HL-60/S4 treated with retinoic acid at 250 ng/mL for 4 days and 3 days (cell line): ENCODE data around the gene SPON1.
"Not testable (repeated sequence)": the region's sequence is repeated elsewhere in the genome, so short reads cannot be mapped to it uniquely, and the experiment has no call there.

Source experiments
- in situ Hi-C: fragments of 300-500 bp; cut with MboI; formaldehyde crosslinking; loops from 2 replicates; pipeline ENCODE4 v1.7.0; 2022; ENCODE audit warnings: low sequenced_read_pairs

Gene SPON1

DNA sequence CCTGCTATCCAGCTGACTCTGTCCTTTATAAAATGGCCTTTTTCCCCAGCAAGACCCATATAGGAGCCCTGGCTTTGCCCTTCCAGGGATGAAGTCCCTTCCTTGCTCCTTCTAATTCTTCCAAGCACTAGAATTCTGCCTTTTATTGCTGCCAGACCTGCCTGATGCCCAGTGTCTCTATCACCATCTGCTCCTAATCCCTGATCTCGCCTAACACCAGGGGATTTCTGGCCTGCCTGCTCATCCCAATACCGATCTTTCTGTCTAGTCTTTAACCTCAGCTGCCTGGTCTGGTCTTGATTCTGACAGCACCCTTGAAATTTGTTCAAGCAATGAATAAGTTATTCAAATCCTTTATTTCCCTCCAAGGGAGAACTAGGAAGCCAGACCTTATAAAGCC lies 150.2 kb downstream of the SPON1 start:
- in situ Hi-C loops = no loop called here

DNA sequence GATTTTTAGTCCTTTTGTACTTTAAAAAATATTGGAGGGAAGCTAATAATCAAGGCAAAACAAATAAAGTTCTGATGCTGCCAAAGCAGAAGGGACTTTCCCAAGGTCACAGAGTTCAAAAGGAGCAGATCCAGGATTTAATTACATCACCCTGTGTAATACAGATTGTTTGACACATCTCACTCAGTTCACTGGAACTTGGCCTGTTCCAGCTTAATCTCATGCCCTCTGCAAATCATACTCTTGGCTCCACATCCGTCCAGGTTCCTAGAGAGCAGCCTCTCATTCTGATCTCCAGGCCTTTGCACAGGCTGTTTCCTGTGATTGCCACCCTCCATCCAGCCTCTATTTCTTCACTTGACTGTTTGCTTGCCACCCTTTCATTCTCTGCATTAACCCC lies 151.7 kb downstream of the SPON1 start:
- in situ Hi-C loops = no loop called here

DNA sequence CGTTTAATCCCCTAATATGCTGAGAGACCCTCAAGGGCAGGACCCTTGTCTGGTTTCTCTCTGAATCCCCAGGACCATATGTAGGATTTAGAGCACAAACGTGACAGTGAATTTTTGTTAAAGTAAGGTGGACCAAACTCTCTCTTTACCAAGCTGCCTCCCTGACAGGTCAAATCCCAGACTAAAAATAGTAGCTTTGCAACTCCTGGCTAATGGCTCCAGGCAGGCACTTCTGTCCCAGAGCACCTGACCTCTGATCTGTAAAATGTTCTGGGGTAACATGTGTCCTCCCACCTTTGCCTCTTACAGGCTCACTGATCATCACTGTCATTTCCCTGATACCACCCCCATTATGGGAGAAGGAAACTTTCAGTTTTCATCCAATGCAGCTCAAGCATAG lies 152.3 kb downstream of the SPON1 start:
- in situ Hi-C loops = no loop called here

DNA sequence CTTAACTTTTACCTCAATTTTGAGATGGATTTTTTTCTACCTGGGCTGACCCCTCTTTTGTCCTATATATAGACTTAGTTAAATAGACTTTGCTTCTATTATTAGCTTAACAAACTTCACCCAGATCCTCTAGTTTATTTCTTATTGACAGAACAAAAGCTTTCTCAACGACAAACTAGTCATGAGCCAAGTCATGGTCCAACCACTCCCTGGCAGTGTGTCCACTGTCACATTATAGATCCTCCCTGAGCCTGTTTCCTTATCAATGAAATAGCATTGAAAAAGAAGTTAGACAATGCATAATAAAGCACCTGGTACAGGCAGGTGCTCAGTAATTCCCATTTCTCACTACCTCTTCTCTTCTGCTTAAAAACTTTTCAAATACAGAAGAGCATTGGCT lies 155.1 kb downstream of the SPON1 start:
- in situ Hi-C loops = no loop called here

DNA sequence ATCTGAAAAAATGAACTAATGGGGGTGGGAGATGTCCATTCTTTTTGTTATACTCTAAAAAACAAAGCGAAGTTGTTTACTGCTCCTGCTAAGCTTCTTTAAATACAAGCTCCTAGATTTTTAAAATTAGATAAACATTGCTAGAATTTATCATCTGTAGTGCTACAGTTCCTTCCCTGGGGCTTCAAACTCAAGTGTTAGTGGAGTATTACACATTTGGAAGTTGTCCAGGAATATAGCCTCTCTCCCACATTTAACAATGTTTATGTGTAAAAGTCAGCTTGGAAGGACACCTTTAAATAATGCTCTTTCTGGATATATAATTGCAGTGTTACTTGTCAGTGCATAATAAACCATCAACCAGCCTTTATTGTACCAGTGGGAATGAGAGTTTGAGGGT lies 155.5 kb downstream of the SPON1 start:
- in situ Hi-C loops = no loop called here

DNA sequence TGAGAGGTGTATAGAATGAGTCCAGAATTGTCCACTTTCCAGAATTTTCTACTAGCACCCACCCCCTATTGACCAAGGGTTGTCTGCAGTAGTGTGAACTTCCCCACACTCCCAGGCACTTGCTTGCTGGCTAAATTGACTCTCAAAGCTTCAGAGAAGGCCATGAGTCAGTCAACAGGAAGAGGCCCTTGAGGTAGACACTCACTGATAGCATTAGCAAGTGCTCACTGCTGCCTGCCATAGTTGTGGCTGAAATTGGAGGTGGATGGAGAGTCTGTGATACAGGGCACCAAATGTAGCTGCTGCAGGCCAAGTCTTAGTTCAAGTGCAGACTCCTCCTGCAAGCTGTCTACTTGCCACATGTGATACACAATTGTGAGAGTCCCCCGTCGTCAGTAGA lies 156.8 kb downstream of the SPON1 start:
- in situ Hi-C loops = no loop called here

DNA sequence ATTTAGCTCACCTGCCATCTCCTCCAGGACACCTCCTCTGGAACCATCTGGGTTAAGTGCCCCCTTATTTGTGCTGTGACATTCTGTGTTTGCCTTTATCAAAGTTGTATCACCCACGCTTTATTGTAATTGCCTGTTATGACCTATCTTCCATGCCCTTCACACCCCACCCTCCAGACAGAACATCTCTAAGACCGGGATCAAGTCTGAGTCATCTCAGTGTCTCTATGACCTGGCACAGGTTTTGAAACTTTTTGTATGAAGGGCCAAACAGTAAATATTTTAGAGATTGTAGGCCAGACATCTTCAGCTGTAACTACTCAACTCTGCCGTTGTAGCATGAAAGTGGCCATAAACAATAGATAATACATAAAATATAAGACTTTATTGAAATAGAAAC lies 161.8 kb downstream of the SPON1 start:
- in situ Hi-C loops = no loop called here

DNA sequence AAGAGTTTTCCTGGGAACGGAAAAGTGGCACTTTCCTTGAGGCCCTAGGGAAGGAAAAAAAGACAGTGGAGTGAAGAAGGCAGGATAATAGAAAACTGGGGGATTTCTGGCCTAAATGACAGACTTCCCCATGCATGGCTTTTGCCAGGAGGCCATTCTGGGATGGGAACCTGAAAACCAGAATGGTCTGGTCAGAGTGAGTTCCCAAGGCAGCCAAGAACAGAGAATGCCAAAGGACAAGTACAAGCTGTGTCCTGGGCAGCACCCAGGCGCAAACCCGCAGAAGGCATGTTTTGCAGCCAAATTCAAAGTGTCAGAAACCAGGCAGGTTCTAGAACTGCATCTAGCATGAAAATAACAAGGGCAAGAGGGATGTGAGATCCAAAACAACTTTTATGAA lies 162.4 kb downstream of the SPON1 start:
- in situ Hi-C loops = no loop called here

DNA sequence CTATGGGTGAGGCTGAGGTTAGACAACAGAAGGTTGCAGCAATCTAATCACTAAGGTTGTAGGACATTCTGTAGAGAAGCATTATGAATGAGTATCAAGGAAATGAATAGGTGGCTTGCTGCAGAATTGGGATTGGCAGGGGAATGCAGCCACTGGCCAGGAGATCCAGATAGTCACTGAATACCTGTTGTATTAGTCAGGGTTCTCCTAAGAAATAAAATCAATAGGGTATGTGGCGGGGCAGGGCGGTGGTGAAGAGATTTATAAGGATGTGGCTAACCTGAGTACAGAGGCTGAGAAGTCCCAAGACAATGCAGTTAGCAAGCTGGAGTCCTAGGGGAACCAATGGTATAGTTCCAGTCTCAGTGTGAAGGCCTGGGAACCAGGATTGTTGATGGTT lies 163.0 kb downstream of the SPON1 start:
- in situ Hi-C loops = no loop called here

DNA sequence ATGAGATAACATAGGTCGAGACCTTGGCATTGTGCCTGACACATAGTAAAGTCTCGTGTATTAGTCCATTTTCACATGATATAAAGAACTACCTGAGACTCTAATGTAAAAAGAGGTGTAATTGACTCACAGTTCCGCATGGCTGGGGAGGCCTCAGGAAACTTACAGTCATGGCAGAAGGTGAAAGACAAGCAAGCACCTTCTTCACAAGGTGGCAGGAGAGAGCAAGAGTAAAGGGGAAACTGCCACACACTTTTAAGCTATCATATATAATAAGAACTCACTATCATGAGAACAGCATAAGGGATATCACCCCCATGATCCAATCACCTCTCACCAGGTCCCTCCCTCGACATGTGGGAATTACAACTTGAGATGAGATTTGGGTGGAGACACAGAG lies 165.2 kb downstream of the SPON1 start:
- in situ Hi-C loops = no loop called here

DNA sequence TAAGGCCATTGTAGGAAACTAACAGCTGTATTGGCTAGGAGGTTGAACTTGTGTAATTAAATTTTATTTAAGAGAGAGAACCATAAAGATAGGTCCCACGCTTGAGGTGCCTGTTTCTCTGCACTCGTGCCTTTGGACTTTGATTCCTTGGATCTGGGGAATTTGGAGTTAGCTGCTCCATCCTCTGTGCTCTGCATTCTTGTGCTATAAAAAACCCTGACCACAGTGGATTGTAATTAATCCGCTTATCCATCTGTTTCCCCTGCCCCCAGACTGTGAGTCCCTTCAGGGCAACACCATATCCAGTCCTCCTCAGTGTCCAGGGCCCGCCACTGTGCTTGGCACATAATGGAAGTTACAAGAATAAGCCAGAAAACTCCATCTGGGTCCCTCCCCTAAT lies 169.8 kb downstream of the SPON1 start:
- in situ Hi-C loops = no loop called here

DNA sequence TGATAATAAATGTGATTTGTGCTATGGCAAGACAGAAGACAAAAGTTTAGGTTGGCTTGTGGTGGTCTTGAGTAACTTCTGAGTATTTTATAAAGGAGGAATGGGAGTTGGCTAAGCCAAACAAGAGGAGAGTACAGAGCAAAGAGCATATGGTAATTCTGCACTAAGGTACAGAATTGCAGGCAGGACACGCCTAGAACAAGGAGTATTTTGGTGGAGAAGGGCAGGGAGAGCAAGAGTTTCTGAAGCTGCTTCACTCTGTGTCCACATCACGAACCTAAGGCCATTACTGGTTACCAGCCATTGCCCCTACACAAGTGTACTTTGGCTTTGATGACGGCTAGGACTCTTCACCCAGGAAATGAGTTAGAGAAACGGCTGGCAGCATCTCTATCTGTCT lies 170.9 kb downstream of the SPON1 start:
- in situ Hi-C loops = no loop called here

DNA sequence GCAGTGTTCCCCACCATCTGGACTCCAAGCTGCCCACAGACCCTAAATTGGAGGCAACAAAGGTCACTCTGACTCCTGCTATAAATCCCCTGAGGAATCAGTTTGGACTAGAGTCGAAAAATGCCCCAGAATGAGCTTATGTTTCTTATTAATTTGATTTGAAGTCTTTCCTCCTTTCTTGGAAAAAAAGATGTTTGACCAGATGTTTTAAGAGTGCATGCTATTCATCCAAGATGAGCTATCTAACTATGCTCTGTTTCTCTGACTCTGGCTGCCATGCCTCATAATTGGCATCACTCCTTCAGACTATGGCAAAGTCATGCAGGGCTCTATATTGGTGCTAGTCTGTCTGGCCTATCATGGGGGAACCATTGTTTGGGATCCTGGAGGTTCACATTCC lies 174.0 kb downstream of the SPON1 start:
- in situ Hi-C loops = no loop called here

DNA sequence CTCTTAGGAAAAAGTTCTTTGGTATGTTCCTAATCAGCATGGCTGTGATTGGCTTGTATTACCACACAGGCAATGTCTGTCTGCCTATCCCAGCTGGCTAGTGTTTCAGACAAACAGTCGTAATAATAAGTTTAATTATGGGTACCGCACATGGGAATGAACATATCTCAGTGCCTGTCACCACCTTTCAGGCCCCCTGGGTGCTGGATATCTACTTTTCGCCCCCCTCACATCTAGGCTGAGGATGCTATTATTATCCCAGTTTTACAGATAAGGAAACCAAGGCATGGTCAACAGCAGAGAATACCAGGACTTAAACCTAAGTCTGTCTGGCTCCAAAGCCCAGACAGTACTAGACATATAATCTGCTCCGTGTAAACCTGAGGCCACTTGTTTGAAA lies 174.8 kb downstream of the SPON1 start:
- in situ Hi-C loops = no loop called here

DNA sequence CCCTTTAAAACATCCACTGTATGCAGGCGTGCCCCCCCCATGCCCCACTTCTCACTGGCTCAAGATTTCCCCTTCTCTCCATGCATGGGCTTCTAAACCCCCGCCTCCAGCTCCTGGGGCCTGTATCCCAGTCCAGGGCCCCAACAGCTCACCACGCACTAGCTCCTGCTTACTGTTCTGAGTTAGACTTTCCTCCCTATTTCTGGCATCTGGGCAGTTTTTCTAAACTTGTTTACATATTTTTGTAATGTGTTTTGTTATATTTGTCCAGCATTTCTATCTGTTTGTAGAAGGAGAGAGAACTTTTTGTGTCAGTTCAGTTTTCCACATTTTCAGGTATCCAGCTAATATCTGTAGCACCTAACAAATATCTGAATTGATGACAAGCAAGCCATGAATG lies 178.5 kb downstream of the SPON1 start:
- in situ Hi-C loops = no loop called here

DNA sequence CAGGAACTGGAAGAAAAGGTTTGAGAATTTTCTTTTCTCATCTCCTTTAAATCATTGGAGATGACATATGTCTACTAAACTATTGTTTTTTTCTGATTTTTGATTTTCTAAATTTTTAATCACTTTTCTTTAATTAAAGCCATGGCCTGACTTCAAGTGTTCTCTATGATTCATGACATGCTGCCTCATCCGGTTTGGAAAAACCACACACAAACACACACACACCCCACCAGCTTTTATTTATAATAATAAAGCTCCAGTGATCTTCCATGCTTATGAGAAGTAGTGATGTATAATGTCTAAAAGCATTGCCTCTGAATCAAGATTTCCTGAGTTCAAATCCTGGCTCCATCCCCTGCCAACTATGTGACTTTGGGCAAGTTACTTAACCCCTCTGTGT lies 179.2 kb downstream of the SPON1 start:
- in situ Hi-C loops = no loop called here

DNA sequence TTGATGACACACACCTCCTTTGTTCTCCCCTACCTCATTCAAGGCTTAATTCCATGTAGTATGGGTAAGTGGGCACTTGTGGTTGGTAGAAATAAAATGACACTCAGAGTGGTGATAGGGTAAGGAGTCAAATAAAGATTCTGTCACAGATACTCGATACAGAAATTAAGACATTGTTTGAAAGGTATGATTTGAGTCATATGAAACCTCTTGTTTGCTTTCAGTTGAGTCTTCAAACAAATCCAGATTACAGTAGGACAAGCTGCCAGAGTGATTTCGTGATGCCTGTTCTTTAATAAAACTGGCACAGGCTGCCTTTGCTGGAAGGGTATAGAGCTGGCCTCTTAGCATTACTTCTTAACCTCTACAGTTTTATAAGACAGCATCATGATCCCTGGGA lies 182.4 kb downstream of the SPON1 start:
- in situ Hi-C loops = no loop called here

DNA sequence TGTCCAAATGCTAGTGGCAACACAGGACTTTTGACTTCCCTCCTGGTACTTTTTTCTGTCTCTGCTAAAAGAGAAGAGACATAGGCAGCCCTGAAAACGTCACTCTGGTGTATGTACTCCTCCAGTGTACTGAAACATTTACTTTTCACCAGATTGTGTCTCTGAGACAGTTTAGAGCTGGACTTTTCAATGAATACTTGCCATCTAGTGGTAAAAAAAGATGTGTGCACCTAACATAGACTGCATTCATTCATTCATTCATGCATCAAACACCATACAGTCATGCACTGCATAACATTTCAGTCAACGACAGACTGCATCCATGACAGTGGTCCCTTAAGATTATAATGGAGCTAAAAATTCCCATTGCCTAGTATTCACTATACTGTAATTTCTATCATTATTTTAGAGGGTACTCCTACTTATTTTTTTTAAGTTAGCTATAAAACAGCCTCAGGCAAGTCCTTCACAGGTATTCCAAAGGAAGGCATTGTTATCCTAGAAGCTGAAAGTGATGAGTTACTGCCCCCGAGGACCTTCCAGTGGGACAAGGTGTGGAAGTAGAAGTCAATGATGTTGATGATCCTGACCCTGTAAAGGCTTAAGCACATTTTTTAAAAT lies 186.2 kb downstream of the SPON1 start:
- in situ Hi-C loops = no loop called here

DNA sequence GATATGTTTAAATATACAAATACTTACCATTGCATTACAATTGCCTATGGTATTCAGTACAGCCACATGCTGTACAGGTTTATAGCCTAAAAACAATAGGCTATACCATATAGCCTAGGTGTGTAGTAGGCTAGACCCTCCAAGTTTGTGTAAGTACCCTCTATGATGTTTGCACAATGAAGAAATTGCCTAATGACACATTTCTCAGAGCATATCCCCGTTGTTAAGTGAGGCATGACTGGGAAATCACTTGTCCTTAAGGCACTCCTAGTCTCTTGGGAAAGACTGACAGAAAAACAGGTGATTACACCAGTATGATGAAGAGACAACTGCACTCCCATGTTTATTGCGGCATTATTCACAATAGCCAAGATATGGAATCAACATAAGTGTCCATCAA lies 187.2 kb downstream of the SPON1 start:
- in situ Hi-C loops = no loop called here

DNA sequence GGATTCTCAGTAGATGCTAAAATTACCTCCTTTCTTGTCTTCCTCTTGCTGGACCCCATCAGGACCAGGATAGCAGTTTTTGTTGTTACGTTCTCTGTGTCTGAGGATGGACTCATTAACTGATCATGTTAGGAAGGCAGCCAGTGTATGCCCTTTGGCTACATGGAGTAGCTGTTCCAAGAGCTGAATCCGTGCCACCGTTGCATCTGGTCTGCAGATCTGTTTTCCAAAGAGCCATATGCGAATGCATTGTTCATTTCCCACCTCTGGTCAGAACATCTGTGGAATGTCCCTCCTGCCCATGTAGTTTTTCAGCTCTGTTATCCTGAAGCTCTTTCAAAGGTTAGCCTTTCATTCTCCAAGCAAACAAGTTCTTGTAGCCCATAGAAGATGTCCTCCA lies 188.4 kb downstream of the SPON1 start:
- in situ Hi-C loops = no loop called here

DNA sequence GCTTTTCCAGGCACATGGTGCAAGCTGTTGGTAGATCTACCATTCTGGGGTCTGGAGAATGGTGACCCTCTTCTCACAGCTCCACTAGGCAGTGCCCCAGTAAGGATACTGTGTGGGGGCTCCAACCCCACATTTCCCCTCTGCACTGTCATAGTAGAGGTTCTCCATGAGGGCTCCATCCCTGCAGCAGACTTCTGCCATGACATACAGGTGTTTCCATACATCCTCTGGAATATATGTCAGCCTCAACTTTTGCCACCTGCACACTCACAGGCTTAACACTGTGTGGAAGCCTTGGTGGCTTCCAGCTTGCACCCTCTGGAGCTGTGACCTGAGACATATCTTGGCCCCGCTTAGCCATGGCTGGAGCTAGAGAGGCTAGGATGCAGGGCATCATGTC lies 191.6 kb downstream of the SPON1 start:
- in situ Hi-C loops = not testable (repeated sequence)

DNA sequence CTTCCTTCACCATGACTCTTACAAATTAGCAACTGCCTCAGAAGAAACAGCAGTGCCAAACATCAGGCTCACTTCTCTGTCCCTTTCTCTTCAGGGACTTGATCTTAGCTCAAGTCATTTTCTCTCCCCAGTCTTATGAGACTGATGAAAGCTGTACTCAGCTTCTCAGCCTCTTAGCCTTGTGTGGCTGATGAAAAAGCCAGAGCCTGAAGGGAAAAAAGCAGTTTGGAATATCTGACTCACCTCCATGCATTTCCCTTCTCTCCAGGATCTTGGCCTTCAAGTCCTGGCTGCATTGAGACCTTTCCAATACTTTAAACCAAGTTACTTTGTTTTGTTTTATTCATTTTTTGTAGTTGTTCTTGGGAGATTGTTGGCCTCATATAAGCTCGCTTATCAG lies 195.9 kb downstream of the SPON1 start:
- in situ Hi-C loops = no loop called here

DNA sequence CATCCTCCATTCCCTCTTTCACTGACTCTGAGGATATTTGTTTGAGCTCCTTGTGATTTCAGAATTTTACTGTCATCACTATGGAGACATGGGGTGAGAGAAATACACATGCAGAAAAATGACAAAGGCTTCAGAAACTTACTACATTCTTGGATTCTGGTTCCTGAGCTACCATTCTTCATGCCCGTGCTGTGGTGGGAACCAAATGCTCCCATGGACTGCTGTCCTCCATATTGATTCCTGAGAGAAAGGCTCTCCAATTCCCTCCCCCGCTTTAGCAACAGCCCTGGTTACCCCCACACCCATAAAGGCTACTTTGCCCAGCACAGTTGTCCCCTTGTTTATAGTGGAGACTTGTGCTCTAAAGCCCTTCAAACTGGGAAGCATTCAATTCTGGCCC lies 201.1 kb downstream of the SPON1 start:
- in situ Hi-C loops = no loop called here

DNA sequence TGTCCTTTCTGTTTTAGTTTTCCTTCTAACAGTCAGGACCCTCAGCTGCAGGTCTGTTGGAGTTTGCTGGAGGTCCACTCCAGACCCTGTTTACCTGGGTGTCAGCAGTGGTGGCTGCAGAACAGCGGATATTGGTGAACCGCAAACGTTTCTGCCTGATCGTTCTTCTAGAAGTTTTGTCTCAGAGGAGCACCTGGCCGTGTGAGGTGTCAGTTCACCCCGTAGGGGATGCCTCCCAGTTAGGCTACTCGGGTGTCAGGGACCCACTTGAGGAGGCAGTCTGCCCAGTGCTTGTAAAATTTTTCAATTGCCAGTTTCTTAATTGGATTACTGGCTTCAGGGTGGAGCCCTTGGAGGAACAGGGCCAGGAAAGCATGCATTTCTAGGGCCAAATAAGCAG lies 211.2 kb downstream of the SPON1 start:
- in situ Hi-C loops = not testable (repeated sequence)
